Upper lobe of left lung (tissue), 4 donors: ENCODE measurements around the gene KAZN.

ENCODE experiments used
- CTCF ChIP-seq, 6 experiments: fragments of 450-650 bp in 4 of 6; fragments of 200-600 bp in 2 of 6; sonication (generic) in 2 of 6; IDR thresholded peaks; one replicate each; pipeline ENCODE4 v1.5.1; 2016 to 2019; ENCODE audit warnings: antibody characterized with exemption in 6 of 6
- POLR2AphosphoS5 ChIP-seq, 2 donors: sonication (generic); formaldehyde crosslinking; IDR thresholded peaks; one replicate each; pipeline ENCODE4 v1.5.1; 2017; ENCODE audit warnings: antibody characterized with exemption in 2 of 2

GRCh38 chr1:14912839-14913481, 314.5 kb downstream of the KAZN start:
- TF ChIP-seq CTCF (IDR thresholded peaks at IDR 0.05) (no peak), POLR2AphosphoS5 (IDR thresholded peaks at IDR 0.05) (no peak)
